ENCODE results near the gene AOAH. TPM values are rescaled to one million over a fixed set of nuclear protein-coding genes. Genes with fewer than 3 reads are reported as not detected.
A peak's percentile ranks its signal among the peaks of the same experiment; 100 is the strongest.
"Not testable (repeated sequence)": the region's sequence is repeated elsewhere in the genome, so short reads cannot be mapped to it uniquely, and the experiment has no call there.

AOAH gene
- total and polyA plus RNA-seq, 4 experiments from 2014 or later = 1.5 to 5.4 (median 4.2) TPM

DNA sequence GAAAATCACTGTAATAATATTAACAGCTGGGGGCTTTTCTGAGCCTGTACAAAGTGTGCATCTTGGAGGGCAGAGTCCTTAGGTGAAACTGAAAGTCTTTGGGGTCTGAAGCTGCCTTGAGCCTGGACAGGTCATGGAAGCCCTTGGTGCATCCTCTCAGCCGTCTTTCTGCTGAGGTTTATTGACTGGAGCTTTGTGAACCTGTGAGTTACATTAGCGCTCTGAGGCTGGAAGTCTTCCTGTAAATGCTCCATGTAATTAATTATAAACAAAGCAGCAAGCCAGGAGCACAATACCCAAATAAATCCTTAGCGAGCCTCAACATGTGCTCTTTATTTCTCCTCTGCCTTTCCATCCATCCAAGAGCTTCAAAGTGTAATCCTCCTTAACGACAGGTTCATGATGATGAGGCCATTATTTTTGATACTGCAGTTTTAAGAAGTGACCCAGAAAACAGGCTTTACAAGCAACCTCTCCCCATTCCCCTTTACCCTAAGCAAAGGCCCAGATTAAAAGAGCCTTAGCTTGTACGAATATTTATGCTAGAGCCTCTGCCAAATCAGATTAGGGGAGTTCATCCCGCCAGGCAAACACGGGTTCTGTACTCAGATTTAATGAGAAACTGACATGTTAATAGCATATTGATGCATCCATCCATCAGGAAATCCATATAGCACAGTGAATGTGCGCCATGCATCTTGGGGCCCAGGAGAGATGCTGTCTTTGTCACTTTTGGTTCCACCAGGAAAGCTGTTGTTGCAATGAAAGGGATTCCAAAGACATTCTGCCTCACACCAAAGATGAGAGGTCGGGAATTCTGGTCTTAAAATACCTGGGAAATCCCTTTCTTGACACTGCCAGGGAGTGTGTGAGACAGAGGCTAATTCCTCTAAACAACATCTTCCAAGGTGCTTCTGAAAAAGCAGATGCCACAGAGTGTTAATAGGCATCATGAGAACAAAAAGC is 216.5 kb downstream of the AOAH start:
- POLR2A ChIA-PET (ENCODE audit: partially characterized antibody) = no interaction called here
- intact Hi-C loops (cut with micrococcal nuclease) = no loop called here
- peaks cover 0 to 1% (median 0%) of the 10 kb centered on the region in 4 donors for H3K4me1 Mint-ChIP-seq

DNA sequence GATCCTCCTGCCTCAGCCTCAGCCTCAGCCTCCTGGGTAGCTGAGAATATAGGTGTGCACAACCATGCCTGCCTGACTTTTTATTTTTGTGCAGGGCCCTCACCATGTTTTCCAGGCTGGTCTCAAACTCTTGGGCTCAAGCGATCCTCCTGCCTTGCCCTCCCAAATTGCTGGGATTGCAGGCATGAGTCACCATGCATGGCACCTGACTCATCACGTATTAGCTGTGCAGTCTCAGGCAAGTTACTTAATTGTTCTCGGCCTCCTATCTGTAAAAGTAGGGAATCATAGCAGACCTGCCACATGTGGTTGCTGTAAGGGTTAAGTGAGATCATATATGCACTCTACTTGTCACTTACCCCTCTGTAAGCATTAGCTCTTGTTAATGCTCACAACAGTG is 217.5 kb downstream of the AOAH start:
- H3K9me3 Mint-ChIP-seq = peaks cover 0 to 3% (median 0%) of the 10 kb centered on the region in 8 donors
- DNase-seq = no peak
- no peak overlapping the region for H3K4me3 ChIP-seq (ENCODE audit: low read length in 2 of 2)
- CTCF ChIA-PET (ENCODE audit: partially characterized antibody) = interaction anchor here (1.4 to 2.6 kb wide), 4 partner anchors 19 to 676 kb away, joined by 3 to 9 read pairs (median 4); no protein-coding TSS in a partner anchor
- no peaks in the 10 kb centered on the region for H3K36me3 Mint-ChIP-seq
- H3K27ac ChIP-seq (ENCODE audit: low read depth, low read length) = no peak overlapping the region
- peaks cover 0 to 1% (median 0%) of the 10 kb centered on the region in 4 donors for H3K4me1 Mint-ChIP-seq
- no peaks in the 10 kb centered on the region for H3K9me3 ChIP-seq (ENCODE audit: control insufficient read depth in 1 of 2, low read length in 2 of 2)
- H3K4me1 ChIP-seq (ENCODE audit: insufficient read depth, low read length) = no peaks in the 10 kb centered on the region
- H3K27me3 ChIP-seq (ENCODE audit: insufficient read depth, low read length) = no peaks in the 10 kb centered on the region
- POLR2A ChIA-PET (ENCODE audit: partially characterized antibody) = no interaction called here
- intact Hi-C loops (cut with micrococcal nuclease) = no loop called here
- H3K27ac Mint-ChIP-seq = no peak overlapping the region
- no peak overlapping the region for H3K4me3 Mint-ChIP-seq
- H3K36me3 ChIP-seq (ENCODE audit: insufficient read depth, low read length) = no peaks in the 10 kb centered on the region
- H3K27me3 Mint-ChIP-seq = peaks cover 1 to 4% of the 10 kb centered on the region in 2 donors

More for the DNA sequence above, 216.5 kb downstream of the AOAH start:
- H3K36me3 Mint-ChIP-seq = no peaks in the 10 kb centered on the region
- Histone ChIP-seq H3K4me3 (ENCODE audit: low read length in 2 of 2) (no peak overlapping the region), H3K36me3 (ENCODE audit: insufficient read depth, low read length) (no peaks in the 10 kb centered on the region), H3K4me1 (ENCODE audit: insufficient read depth, low read length) (no peaks in the 10 kb centered on the region), H3K27ac (ENCODE audit: low read depth, low read length) (no peak overlapping the region), H3K27me3 (ENCODE audit: insufficient read depth, low read length) (no peaks in the 10 kb centered on the region), H3K9me3 (ENCODE audit: control insufficient read depth in 1 of 2, low read length in 2 of 2) (no peaks in the 10 kb centered on the region)
- H3K4me3 Mint-ChIP-seq = no peak overlapping the region
- no peak for DNase-seq
- peaks cover 0 to 1% of the 10 kb centered on the region in 2 donors for H3K27me3 Mint-ChIP-seq
- peaks cover 0 to 3% (median 0%) of the 10 kb centered on the region in 8 donors for H3K9me3 Mint-ChIP-seq
- CTCF ChIA-PET (ENCODE audit: partially characterized antibody) = interaction anchor here (0.6 to 2.6 kb wide), 3 partner anchors 20 to 675 kb away, joined by 3 to 9 read pairs (median 4); no protein-coding TSS in a partner anchor
- peak overlapping the region in 3 of 7 donors; percentile 14 to 59 (median 55) for H3K27ac Mint-ChIP-seq

DNA sequence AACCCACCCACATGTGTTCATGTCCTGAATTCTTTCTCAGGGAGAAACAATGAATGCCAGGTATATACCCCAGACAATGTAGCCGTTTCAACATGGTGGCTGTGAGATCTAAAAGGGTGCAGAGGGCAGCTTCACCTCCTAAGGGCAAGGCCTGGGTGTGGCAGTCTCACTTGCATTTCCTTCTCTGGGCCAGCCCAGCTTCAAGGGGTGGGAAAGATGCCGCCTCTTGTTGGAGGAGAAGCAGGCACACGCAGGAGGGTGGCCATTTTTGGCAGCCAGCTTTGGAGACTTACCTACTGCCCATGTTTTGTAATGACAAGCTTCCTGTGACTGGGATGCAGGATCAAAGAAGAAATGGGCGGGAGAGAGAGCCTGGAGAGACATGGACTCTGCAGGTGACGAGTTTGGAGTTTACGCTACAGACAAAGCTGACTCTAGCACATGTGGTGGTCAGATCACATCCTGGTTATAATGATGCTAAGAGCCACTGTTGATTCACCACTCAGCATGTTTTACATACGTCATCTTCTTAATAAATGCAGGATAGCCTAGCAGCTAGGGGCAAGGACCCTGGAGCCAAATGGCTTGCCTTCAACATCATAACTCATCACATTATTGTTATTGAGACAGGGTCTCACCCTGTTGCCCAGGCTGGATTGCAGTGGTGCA is 218.0 kb downstream of the AOAH start:
- no peak for DNase-seq
- intact Hi-C loops (cut with micrococcal nuclease) = no loop called here
- H3K9me3 Mint-ChIP-seq = peaks cover 0 to 3% (median 0%) of the 10 kb centered on the region in 8 donors
- no peak overlapping the region for H3K27ac Mint-ChIP-seq
- CTCF ChIA-PET (ENCODE audit: partially characterized antibody) = interaction anchor here (0.8 to 2.6 kb wide), 5 partner anchors 8 to 676 kb away, joined by 3 to 9 read pairs (median 4); no protein-coding TSS in a partner anchor
- H3K4me3 Mint-ChIP-seq = no peak overlapping the region
- H3K27me3 ChIP-seq (ENCODE audit: insufficient read depth, low read length) = no peaks in the 10 kb centered on the region
- no peak overlapping the region for H3K27ac ChIP-seq (ENCODE audit: low read depth, low read length)
- POLR2A ChIA-PET (ENCODE audit: partially characterized antibody) = no interaction called here
- H3K36me3 Mint-ChIP-seq = no peaks in the 10 kb centered on the region
- no peaks in the 10 kb centered on the region for H3K36me3 ChIP-seq (ENCODE audit: insufficient read depth, low read length)
- H3K4me3 ChIP-seq (ENCODE audit: low read length in 2 of 2) = no peak overlapping the region
- H3K9me3 ChIP-seq (ENCODE audit: control insufficient read depth in 1 of 2, low read length in 2 of 2) = no peaks in the 10 kb centered on the region
- no peaks in the 10 kb centered on the region for H3K4me1 ChIP-seq (ENCODE audit: insufficient read depth, low read length)
- peaks cover 1 to 4% of the 10 kb centered on the region in 2 donors for H3K27me3 Mint-ChIP-seq
- H3K4me1 Mint-ChIP-seq = peaks cover 0 to 1% (median 0%) of the 10 kb centered on the region in 4 donors

DNA sequence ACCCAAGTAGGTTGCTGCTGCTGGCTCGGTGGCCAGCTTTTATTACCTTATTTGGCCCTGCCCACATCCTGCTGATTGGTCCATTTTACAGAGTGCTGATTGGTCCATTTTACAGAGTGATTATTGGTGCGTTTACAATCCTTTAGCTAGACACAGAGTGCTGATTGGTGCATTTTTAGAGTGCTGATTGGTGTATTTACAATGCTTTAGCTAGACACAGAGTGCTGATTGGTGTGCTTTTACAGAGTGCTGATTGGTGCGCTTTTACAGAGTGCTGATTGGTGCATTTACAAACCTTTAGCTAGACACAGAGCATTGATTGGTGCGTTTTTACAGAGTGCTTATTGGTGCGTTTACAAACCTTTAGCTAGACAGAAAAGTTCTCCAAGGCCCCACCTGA is 219.7 kb downstream of the AOAH start:
- H3K27me3 Mint-ChIP-seq; H3K27ac ChIP-seq (ENCODE audit: low read depth, low read length); H3K27me3 ChIP-seq (ENCODE audit: insufficient read depth, low read length); CTCF ChIA-PET (ENCODE audit: partially characterized antibody); H3K36me3 ChIP-seq (ENCODE audit: insufficient read depth, low read length); H3K4me3 Mint-ChIP-seq; H3K9me3 Mint-ChIP-seq; POLR2A ChIA-PET (ENCODE audit: partially characterized antibody); H3K4me1 ChIP-seq (ENCODE audit: insufficient read depth, low read length); H3K4me1 Mint-ChIP-seq; H3K9me3 ChIP-seq (ENCODE audit: control insufficient read depth in 1 of 2, low read length in 2 of 2); H3K36me3 Mint-ChIP-seq; DNase-seq; H3K4me3 ChIP-seq (ENCODE audit: low read length in 2 of 2); intact Hi-C loops (cut with micrococcal nuclease); H3K27ac Mint-ChIP-seq: not testable (repeated sequence)

GRCh38 chr7:36504216-36504615 is 220.1 kb downstream of the AOAH start:
- H3K4me3 Mint-ChIP-seq; H3K27me3 ChIP-seq (ENCODE audit: insufficient read depth, low read length); H3K9me3 ChIP-seq (ENCODE audit: control insufficient read depth in 1 of 2, low read length in 2 of 2); H3K27ac ChIP-seq (ENCODE audit: low read depth, low read length); H3K4me3 ChIP-seq (ENCODE audit: low read length in 2 of 2); H3K36me3 Mint-ChIP-seq; H3K9me3 Mint-ChIP-seq; H3K4me1 Mint-ChIP-seq; POLR2A ChIA-PET (ENCODE audit: partially characterized antibody); CTCF ChIA-PET (ENCODE audit: partially characterized antibody); H3K27ac Mint-ChIP-seq; H3K36me3 ChIP-seq (ENCODE audit: insufficient read depth, low read length); H3K4me1 ChIP-seq (ENCODE audit: insufficient read depth, low read length); DNase-seq; H3K27me3 Mint-ChIP-seq; intact Hi-C loops (cut with micrococcal nuclease): not testable (repeated sequence)

- intact Hi-C loops (cut with micrococcal nuclease) = no loop called here
- peaks cover 3 to 19% of the 10 kb centered on the region in 2 donors for H3K27me3 Mint-ChIP-seq
- Histone ChIP-seq H3K27ac (ENCODE audit: low read depth, low read length) (no peak overlapping the region), H3K4me1 (ENCODE audit: insufficient read depth, low read length) (no peaks in the 10 kb centered on the region), H3K36me3 (ENCODE audit: insufficient read depth, low read length) (no peaks in the 10 kb centered on the region), H3K27me3 (ENCODE audit: insufficient read depth, low read length) (no peaks in the 10 kb centered on the region), H3K4me3 (ENCODE audit: low read length in 2 of 2) (no peak overlapping the region), H3K9me3 (ENCODE audit: control insufficient read depth in 1 of 2, low read length in 2 of 2) (no peaks in the 10 kb centered on the region)
- H3K36me3 Mint-ChIP-seq = no peaks in the 10 kb centered on the region
- CTCF ChIA-PET (ENCODE audit: partially characterized antibody) = interaction anchor here (1.3 kb wide), 1 partner anchor 173 kb away, joined by 3 read pairs; no protein-coding TSS in a partner anchor
- no peak overlapping the region for H3K27ac Mint-ChIP-seq
- no peak for DNase-seq
- H3K4me1 Mint-ChIP-seq = no peaks in the 10 kb centered on the region
- H3K9me3 Mint-ChIP-seq = no peaks in the 10 kb centered on the region
- POLR2A ChIA-PET (ENCODE audit: partially characterized antibody) = no interaction called here
- H3K4me3 Mint-ChIP-seq = no peak overlapping the region
Observed at GRCh38 chr7:36497775-36498174, 226.5 kb downstream of the AOAH start.

- H3K9me3 Mint-ChIP-seq = not testable (repeated sequence)
Observed at GRCh38 chr7:36497176-36497575, 227.1 kb downstream of the AOAH start.

More at GRCh38 chr7:36497176-36497575, 227.1 kb downstream of the AOAH start:
- POLR2A ChIA-PET (ENCODE audit: partially characterized antibody); H3K9me3 ChIP-seq (ENCODE audit: control insufficient read depth in 1 of 2, low read length in 2 of 2); H3K4me1 ChIP-seq (ENCODE audit: insufficient read depth, low read length); H3K27ac Mint-ChIP-seq; DNase-seq; H3K4me3 ChIP-seq (ENCODE audit: low read length in 2 of 2); H3K27ac ChIP-seq (ENCODE audit: low read depth, low read length); H3K4me3 Mint-ChIP-seq; H3K36me3 Mint-ChIP-seq; H3K36me3 ChIP-seq (ENCODE audit: insufficient read depth, low read length); H3K4me1 Mint-ChIP-seq; intact Hi-C loops (cut with micrococcal nuclease); H3K27me3 ChIP-seq (ENCODE audit: insufficient read depth, low read length): not testable (repeated sequence)
- H3K27me3 Mint-ChIP-seq = peaks cover 3 to 15% of the 10 kb centered on the region in 2 donors
- CTCF ChIA-PET (ENCODE audit: partially characterized antibody) = interaction anchor here (1.3 kb wide), 1 partner anchor 174 kb away, joined by 3 read pairs; no protein-coding TSS in a partner anchor

Data from CD4-positive, alpha-beta memory T cell (primary cell).